Measurements from ENCODE around the gene MTNR1A.

The MTNR1A gene

GRCh38 chr4:186598686-186599085, 43.3 kb upstream of the MTNR1A start:
- CTCF ChIA-PET, result interaction anchor here (1.9 kb wide), 1 partner anchor 12 kb away, joined by 8 read pairs; no protein-coding TSS in a partner anchor
- Histone ChIP-seq H3K36me3 (ENCODE audit: control insufficient read depth in 2 of 2, insufficient read depth in 1 of 2, low read length in 2 of 2) (peaks cover 34 to 92% of the 10 kb centered on the region in 2 experiments), H3K27ac (ENCODE audit: extremely low read depth, low read depth, low read length) (no peak overlapping the region)

GRCh38 chr4:186596850-186597390, 41.6 kb upstream of the MTNR1A start:
- Histone ChIP-seq H3K9me3 (ENCODE audit: control insufficient read depth, insufficient read depth, low read depth, low read length) (no peaks in the 10 kb centered on the region), H3K27ac (ENCODE audit: extremely low read depth, low read depth, low read length) (no peak overlapping the region), H3K4me3 (ENCODE audit: low read depth, low read length) (no peak overlapping the region), H3K36me3 (ENCODE audit: control insufficient read depth in 2 of 2, insufficient read depth in 1 of 2, low read length in 2 of 2) (peaks cover 27 to 91% of the 10 kb centered on the region in 2 experiments), H3K4me1 (ENCODE audit: control insufficient read depth, insufficient read depth, low read length) (no peaks in the 10 kb centered on the region)
- POLR2A ChIA-PET, result no interaction called here
- CTCF ChIA-PET, result no interaction called here
- TF ChIP-seq ZNF23 (tag by site-specific recombination; IDR thresholded peaks at IDR 0.05; ENCODE audit: borderline replicate concordance) (no peak), GLI2 (tag by site-specific recombination; IDR thresholded peaks at IDR 0.05; ENCODE audit: borderline replicate concordance, low read depth) (no peak), PRDM1 (tag by site-specific recombination; IDR thresholded peaks at IDR 0.05) (no peak), GLIS1 (tag by site-specific recombination; IDR thresholded peaks at IDR 0.05) (no peak), KLF9 (tag by site-specific recombination; IDR thresholded peaks at IDR 0.05; ENCODE audit: low read depth) (no peak), HOXC10 (CRISPR knock-in tag; IDR thresholded peaks at IDR 0.05) (no peak), ZNF423 (tag by site-specific recombination; IDR thresholded peaks at IDR 0.05) (no peak)
- TF ChIP-seq, protein P1, sequence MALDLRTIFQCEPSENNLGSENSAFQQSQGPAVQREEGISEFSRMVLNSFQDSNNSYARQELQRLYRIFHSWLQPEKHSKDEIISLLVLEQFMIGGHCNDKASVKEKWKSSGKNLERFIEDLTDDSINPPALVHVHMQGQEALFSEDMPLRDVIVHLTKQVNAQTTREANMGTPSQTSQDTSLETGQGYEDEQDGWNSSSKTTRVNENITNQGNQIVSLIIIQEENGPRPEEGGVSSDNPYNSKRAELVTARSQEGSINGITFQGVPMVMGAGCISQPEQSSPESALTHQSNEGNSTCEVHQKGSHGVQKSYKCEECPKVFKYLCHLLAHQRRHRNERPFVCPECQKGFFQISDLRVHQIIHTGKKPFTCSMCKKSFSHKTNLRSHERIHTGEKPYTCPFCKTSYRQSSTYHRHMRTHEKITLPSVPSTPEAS (tag by site-specific recombination; IDR thresholded peaks at IDR 0.05), result no peak
- TF ChIP-seq, protein P2, sequence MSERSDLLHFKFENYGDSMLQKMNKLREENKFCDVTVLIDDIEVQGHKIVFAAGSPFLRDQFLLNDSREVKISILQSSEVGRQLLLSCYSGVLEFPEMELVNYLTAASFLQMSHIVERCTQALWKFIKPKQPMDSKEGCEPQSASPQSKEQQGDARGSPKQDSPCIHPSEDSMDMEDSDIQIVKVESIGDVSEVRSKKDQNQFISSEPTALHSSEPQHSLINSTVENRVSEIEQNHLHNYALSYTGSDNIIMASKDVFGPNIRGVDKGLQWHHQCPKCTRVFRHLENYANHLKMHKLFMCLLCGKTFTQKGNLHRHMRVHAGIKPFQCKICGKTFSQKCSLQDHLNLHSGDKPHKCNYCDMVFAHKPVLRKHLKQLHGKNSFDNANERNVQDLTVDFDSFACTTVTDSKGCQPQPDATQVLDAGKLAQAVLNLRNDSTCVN (tag by site-specific recombination; optimal IDR thresholded peaks at IDR 0.05), result no peak

More at GRCh38 chr4:186598686-186599085, 43.3 kb upstream of the MTNR1A start:
- Histone ChIP-seq H3K4me3 (ENCODE audit: low read depth, low read length) (no peak overlapping the region), H3K4me1 (ENCODE audit: control insufficient read depth, insufficient read depth, low read length) (no peaks in the 10 kb centered on the region), H3K9me3 (ENCODE audit: control insufficient read depth, insufficient read depth, low read depth, low read length) (no peaks in the 10 kb centered on the region)
- no peak for TF ChIP-seq IKZF3 (tag by site-specific recombination; IDR thresholded peaks at IDR 0.05)
- TF ChIP-seq HOXA7 (CRISPR knock-in tag; IDR thresholded peaks at IDR 0.05; ENCODE audit: borderline replicate concordance), result no peak
- no peak for TF ChIP-seq PRDM2 (tag by site-specific recombination; IDR thresholded peaks at IDR 0.05; ENCODE audit: borderline replicate concordance)
- no peak for TF ChIP-seq ZNF571 (tag by site-specific recombination; IDR thresholded peaks at IDR 0.05)
- TF ChIP-seq ZNF175 (tag by site-specific recombination; IDR thresholded peaks at IDR 0.05), result no peak
- TF ChIP-seq ZNF580 (tag by site-specific recombination; IDR thresholded peaks at IDR 0.05), result no peak
- TF ChIP-seq, protein P3, sequence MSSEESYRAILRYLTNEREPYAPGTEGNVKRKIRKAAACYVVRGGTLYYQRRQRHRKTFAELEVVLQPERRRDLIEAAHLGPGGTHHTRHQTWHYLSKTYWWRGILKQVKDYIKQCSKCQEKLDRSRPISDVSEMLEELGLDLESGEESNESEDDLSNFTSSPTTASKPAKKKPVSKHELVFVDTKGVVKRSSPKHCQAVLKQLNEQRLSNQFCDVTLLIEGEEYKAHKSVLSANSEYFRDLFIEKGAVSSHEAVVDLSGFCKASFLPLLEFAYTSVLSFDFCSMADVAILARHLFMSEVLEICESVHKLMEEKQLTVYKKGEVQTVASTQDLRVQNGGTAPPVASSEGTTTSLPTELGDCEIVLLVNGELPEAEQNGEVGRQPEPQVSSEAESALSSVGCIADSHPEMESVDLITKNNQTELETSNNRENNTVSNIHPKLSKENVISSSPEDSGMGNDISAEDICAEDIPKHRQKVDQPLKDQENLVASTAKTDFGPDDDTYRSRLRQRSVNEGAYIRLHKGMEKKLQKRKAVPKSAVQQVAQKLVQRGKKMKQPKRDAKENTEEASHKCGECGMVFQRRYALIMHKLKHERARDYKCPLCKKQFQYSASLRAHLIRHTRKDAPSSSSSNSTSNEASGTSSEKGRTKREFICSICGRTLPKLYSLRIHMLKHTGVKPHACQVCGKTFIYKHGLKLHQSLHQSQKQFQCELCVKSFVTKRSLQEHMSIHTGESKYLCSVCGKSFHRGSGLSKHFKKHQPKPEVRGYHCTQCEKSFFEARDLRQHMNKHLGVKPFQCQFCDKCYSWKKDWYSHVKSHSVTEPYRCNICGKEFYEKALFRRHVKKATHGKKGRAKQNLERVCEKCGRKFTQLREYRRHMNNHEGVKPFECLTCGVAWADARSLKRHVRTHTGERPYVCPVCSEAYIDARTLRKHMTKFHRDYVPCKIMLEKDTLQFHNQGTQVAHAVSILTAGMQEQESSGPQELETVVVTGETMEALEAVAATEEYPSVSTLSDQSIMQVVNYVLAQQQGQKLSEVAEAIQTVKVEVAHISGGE (tag by site-specific recombination; conservative IDR thresholded peaks at IDR 0.05; ENCODE audit: low read depth), result no peak
- TF ChIP-seq ZBTB7A (tag by site-specific recombination; IDR thresholded peaks at IDR 0.05; ENCODE audit: low read depth), result no peak
- TF ChIP-seq ZNF521 (tag by site-specific recombination; IDR thresholded peaks at IDR 0.05), result no peak
- POLR2A ChIA-PET, result no interaction called here
